Mucosa of rectum (tissue), 2 donors: ENCODE data around the gene ICAM4.
"Not testable (repeated sequence)": the region's sequence is repeated elsewhere in the genome, so short reads cannot be mapped to it uniquely, and the experiment has no call there.

Experiments used
- H3K27ac ChIP-seq, 2 donors: one replicate each; pipeline ENCODE4 v1.7.0; 2013; ENCODE audit warnings: inconsistent platforms in 2 of 2, low read depth in 2 of 2, low read length in 2 of 2
- H3K27me3 ChIP-seq, 2 donors: one replicate each; pipeline ENCODE4 v1.7.0; 2013; ENCODE audit warnings: low read length in 2 of 2; ENCODE audit not compliant: control insufficient read depth in 2 of 2, insufficient read depth in 2 of 2
- H3K36me3 ChIP-seq, 2 donors: one replicate each; pipeline ENCODE4 v1.7.0; 2013; ENCODE audit warnings: low read length in 2 of 2; ENCODE audit not compliant: control insufficient read depth in 2 of 2, insufficient read depth in 2 of 2
- H3K4me1 ChIP-seq, 2 donors: one replicate each; pipeline ENCODE4 v1.7.0; 2013; ENCODE audit warnings: low read length in 2 of 2, mild to moderate bottlenecking in 1 of 2; ENCODE audit not compliant: control insufficient read depth in 2 of 2, insufficient read depth in 2 of 2
- H3K4me3 ChIP-seq, 2 donors: one replicate each; pipeline ENCODE4 v1.7.0; 2013; ENCODE audit warnings: low read length in 2 of 2
- H3K9ac ChIP-seq, 2 donors: one replicate each; pipeline ENCODE4 v1.7.0; 2013; ENCODE audit warnings: low read length in 2 of 2, low read depth in 1 of 2, mild to moderate bottlenecking in 1 of 2
- H3K9me3 ChIP-seq, 2 donors: one replicate each; pipeline ENCODE4 v1.7.0; 2013; ENCODE audit warnings: low read length in 2 of 2; ENCODE audit not compliant: control insufficient read depth in 2 of 2
- donor health status: healthy.
- donor health status: Normal muscosa, but diverticular disease.

ICAM4 gene

DNA sequence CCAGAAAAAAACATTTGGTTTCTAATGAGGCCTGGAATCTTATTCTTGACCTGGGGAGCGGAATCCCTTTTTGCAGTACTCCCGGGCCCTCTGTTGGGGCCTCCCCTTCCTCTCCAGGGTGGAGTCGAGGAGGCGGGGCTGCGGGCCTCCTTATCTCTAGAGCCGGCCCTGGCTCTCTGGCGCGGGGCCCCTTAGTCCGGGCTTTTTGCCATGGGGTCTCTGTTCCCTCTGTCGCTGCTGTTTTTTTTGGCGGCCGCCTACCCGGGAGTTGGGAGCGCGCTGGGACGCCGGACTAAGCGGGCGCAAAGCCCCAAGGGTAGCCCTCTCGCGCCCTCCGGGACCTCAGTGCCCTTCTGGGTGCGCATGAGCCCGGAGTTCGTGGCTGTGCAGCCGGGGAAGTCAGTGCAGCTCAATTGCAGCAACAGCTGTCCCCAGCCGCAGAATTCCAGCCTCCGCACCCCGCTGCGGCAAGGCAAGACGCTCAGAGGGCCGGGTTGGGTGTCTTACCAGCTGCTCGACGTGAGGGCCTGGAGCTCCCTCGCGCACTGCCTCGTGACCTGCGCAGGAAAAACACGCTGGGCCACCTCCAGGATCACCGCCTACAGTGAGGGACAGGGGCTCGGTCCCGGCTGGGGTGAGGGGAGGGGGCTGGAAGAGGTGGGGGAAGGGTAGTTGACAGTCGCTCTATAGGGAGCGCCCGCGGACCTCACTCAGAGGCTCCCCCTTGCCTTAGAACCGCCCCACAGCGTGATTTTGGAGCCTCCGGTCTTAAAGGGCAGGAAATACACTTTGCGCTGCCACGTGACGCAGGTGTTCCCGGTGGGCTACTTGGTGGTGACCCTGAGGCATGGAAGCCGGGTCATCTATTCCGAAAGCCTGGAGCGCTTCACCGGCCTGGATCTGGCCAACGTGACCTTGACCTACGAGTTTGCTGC is at the start of gene ICAM4:
ICAM4 (plus strand) TSS at position 153 of the 935 bp plus-strand sequence; CDS start at position 211, 58 bp downstream.
- Histone ChIP-seq H3K36me3 (peaks cover 0 to 16% of the 10 kb centered on the region in 2 donors), H3K4me3 (peak within 1 kb of the TSS; percentile 31 to 37), H3K4me1 (peaks cover 36 to 39% of the 10 kb centered on the region in 2 donors), H3K9me3 (no peaks in the 10 kb centered on the region), H3K27ac (peak within 1 kb of the TSS in 1 of 2 donors; percentile 48), H3K9ac (no peak within 1 kb of the TSS), H3K27me3 (peaks cover 35 to 42% of the 10 kb centered on the region in 2 donors)

DNA sequence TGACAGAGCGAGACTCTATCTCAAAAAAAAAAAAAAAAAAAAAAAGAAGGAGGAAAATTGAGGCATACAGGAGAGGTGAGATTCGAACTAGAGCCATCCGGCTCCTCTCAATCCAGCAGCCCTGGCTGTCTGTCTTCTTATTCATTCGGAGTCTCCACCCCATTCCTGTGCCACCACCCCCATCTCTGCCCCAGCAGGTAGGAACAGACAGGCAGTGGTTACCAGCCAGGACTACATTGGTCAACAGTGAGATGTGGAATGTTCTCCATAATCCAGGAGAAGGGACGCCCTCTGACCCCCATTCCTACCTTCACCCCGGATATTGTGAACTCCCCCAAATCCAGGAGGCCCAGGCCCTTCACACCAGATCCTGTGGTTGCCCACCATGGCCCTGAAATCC is 49.1 kb upstream of the ICAM4 start:
- Histone ChIP-seq H3K9ac (peak overlapping the region in 1 of 2 donors; percentile 25), H3K4me3 (no peak overlapping the region), H3K9me3 (no peaks in the 10 kb centered on the region), H3K27ac (peak overlapping the region; percentile 64 to 67), H3K27me3 (no peaks in the 10 kb centered on the region), H3K36me3 (no peaks in the 10 kb centered on the region), H3K4me1 (peaks cover 5 to 7% of the 10 kb centered on the region in 2 donors)

GRCh38 chr19:10238172-10238783 is 48.5 kb upstream of the ICAM4 start:
- Histone ChIP-seq H3K27ac (peak overlapping the region; percentile 64 to 67), H3K9ac (peak overlapping the region in 1 of 2 donors; percentile 25), H3K9me3 (no peaks in the 10 kb centered on the region), H3K36me3 (no peaks in the 10 kb centered on the region), H3K4me1 (peaks cover 5 to 9% of the 10 kb centered on the region in 2 donors), H3K4me3 (no peak overlapping the region), H3K27me3 (no peaks in the 10 kb centered on the region)

GRCh38 chr19:10241826-10242449 is 44.8 kb upstream of the ICAM4 start:
- not testable (repeated sequence) for H3K36me3 ChIP-seq, H3K4me1 ChIP-seq, H3K27ac ChIP-seq, H3K9me3 ChIP-seq, H3K9ac ChIP-seq, H3K27me3 ChIP-seq, H3K4me3 ChIP-seq

GRCh38 chr19:10243606-10244005 is 43.1 kb upstream of the ICAM4 start:
- Histone ChIP-seq H3K9ac (no peak overlapping the region), H3K9me3 (no peaks in the 10 kb centered on the region), H3K4me3 (no peak overlapping the region), H3K36me3 (no peaks in the 10 kb centered on the region), H3K27ac (no peak overlapping the region), H3K27me3 (no peaks in the 10 kb centered on the region), H3K4me1 (peaks cover 2 to 4% of the 10 kb centered on the region in 2 donors)

GRCh38 chr19:10245189-10245939 is 41.4 kb upstream of the ICAM4 start:
- Histone ChIP-seq H3K4me1 (peaks cover 0 to 4% of the 10 kb centered on the region in 2 donors), H3K27ac (no peak overlapping the region), H3K36me3 (no peaks in the 10 kb centered on the region), H3K9ac (no peak overlapping the region), H3K4me3 (no peak overlapping the region), H3K27me3 (no peaks in the 10 kb centered on the region), H3K9me3 (no peaks in the 10 kb centered on the region)

DNA sequence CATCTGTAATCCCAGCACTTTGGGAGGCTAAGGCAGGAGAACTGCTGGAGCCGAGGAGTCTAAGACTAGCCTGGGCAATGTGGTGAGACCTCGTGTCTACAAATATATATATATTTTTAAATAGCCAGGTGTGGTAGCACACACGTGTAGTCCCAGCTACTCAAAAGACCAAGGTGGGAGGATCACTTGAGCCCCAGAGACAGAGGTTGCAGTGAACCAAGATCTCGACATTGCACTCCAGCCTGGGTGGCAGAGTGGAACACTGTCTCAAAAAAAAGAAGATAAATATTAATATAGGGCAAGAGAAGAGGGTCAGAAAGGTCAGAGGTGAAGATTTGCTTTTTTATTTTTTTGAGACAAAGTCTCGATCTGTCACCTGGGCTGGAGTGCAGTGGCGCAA is 40.2 kb upstream of the ICAM4 start:
- H3K4me1 ChIP-seq, result peaks cover 0 to 7% of the 10 kb centered on the region in 2 donors
- H3K9ac ChIP-seq, result no peak overlapping the region
- H3K9me3 ChIP-seq, result no peaks in the 10 kb centered on the region
- no peak overlapping the region for H3K27ac ChIP-seq
- no peaks in the 10 kb centered on the region for H3K27me3 ChIP-seq
- no peak overlapping the region for H3K4me3 ChIP-seq
- H3K36me3 ChIP-seq, result no peaks in the 10 kb centered on the region

- peak within 1 kb of the TSS; percentile 92 to 97 for H3K9ac ChIP-seq
Measured at GRCh38 chr19:10251792-10252694, 34.7 kb upstream of the ICAM4 start, which contains the start of gene MRPL4. MRPL4 (plus strand) TSS chr19:10252214; CDS start chr19:10252254, 40 bp downstream.

DNA sequence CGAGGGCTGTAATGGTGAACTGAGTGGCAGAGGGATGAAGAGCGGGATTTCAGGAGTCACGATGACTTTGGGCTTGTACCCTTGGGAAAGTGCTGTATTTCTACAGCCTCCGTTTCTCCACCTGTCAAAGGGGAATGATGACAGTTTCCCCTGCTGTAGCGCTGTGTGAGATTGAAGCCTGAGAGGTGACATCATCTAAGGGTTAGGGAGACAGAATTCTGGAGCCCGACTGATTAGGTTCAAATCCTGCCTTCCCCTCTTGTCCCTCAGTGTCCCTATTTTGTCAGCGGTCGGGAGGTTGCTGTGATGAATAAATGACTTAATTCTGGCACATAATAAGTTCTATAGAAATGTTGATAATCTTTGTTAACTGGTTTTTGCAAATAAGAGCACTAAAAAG is 34.0 kb upstream of the ICAM4 start:
- Histone ChIP-seq H3K4me1 (peaks cover 8 to 9% of the 10 kb centered on the region in 2 donors), H3K27me3 (no peaks in the 10 kb centered on the region), H3K9me3 (no peaks in the 10 kb centered on the region), H3K9ac (peak overlapping the region; percentile 92 to 97), H3K4me3 (peak overlapping the region; percentile 93 to 98), H3K36me3 (peaks cover 20 to 29% of the 10 kb centered on the region in 2 donors), H3K27ac (peak overlapping the region in 1 of 2 donors; percentile 86)

More at GRCh38 chr19:10251792-10252694, 34.7 kb upstream of the ICAM4 start, which contains the start of gene MRPL4:
- Histone ChIP-seq H3K27ac (peak within 1 kb of the TSS; percentile 86 to 88), H3K36me3 (peaks cover 14 to 23% of the 10 kb centered on the region in 2 donors), H3K9me3 (no peaks in the 10 kb centered on the region), H3K27me3 (no peaks in the 10 kb centered on the region), H3K4me3 (peak within 1 kb of the TSS; percentile 93 to 98), H3K4me1 (peaks cover 8 to 9% of the 10 kb centered on the region in 2 donors)
